GM10266 (cell line): Measurements from ENCODE around the gene RXRB.

Experiments
- DNase-seq: peaks from one replicate; pipeline ENCODE4 v3.0.0; 2012; ENCODE audit errors: extremely low spot score
- TF ChIP-seq, protein P1 (sequence below): IDR thresholded peaks from 2 replicates; pipeline ENCODE4 v1.5.1; 2012; ENCODE audit warnings: mild to moderate bottlenecking, low read depth; ENCODE audit not compliant: control insufficient read depth, insufficient read depth; ENCODE audit errors: missing control alignments

The RXRB gene

GRCh38 chr6:33200219-33201146, at the start of gene RXRB, which contains the start of gene SLC39A7:
Gene RXRB, minus strand, starts transcription at chr6:33200665. Its CDS starts 189 bp downstream, at chr6:33200476.
Gene SLC39A7, plus strand, starts transcription at chr6:33200867. Its CDS starts 379 bp downstream, at chr6:33201246.
- TF ChIP-seq, protein P1, sequence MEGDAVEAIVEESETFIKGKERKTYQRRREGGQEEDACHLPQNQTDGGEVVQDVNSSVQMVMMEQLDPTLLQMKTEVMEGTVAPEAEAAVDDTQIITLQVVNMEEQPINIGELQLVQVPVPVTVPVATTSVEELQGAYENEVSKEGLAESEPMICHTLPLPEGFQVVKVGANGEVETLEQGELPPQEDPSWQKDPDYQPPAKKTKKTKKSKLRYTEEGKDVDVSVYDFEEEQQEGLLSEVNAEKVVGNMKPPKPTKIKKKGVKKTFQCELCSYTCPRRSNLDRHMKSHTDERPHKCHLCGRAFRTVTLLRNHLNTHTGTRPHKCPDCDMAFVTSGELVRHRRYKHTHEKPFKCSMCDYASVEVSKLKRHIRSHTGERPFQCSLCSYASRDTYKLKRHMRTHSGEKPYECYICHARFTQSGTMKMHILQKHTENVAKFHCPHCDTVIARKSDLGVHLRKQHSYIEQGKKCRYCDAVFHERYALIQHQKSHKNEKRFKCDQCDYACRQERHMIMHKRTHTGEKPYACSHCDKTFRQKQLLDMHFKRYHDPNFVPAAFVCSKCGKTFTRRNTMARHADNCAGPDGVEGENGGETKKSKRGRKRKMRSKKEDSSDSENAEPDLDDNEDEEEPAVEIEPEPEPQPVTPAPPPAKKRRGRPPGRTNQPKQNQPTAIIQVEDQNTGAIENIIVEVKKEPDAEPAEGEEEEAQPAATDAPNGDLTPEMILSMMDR: no peak
- peak; percentile 99 for DNase-seq

DNA sequence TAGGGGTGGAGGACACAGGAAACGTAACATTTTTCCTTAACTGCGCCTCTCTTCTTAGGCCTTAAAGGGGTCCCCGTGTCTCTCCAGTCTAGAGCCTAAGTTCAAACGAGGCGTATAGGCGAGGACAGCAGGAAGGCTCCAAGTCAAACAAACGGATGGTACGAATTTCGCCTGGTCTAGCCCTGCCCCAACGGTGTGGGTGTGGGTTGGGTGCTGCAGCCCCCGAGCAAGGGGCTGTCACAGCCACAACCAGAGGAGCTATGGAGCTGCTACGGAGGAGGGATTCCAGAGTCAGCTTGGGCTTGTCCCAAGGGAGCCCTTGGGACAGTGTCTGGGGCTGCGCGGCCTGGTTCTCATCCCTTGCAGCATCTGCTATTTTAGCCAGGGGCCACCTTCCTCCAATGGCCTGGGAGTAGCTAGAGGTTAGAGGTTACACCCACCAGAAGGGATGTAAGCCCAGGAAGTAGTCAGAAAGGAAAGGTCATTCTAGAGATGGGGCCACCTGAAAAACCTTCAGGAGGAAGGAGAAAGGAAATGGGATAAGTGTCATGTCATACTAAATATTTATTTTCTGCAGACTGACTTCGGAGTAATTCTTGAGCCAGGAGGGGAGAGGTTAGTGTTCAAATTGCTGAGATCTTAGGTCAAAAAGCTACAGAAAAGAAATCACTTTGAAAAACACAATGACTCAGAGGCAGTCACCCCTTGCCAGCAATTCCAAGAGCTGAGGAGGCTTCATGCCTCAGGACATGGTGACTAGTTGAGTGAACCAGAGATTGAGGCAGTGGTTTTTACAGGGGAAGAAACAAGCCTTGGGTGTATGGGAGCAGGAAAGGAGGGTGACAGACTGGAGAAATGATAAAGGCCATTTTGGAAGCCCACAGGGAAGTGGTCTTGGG, 49.5 kb upstream of the RXRB start:
- DNase-seq: no peak
- TF ChIP-seq, protein P1: no peak

DNA sequence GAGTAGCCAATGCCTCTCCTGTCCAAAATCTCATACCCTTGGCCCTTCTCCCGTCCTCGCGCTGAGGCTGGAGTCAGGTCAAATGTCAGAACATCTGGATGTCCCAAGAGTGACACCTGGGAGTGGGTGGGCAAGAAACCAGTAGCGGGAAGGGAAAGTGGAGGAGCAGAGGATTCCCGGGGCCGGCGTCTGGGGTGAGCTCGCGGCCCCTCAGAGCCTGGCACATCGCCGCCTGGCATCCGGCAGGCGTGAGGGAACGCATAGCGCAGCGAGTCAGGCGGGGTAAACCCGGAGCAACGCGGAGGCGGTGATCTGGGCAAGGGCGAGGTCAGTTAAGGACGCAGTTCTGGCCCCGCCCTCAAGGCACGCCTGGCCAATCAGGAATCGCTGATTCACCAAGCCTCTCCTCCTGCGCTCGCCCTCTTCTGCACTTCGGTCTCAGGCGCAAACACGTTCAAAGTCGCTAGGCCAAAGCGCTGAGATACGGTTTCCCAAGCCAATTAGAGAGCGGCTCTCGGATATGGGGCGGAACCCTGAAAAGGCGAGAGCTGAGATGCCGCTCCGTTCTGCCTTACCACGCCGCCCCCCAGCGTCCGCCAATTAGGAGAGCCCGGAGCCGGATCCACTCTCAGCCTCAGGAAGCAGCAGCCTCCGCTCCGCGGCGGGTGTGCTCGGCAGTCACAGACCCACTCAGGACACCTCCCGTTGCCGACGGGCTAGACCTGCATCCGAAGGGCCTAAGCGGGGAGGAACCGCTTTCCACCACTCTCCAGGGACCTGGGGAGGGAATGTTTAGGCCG, 48.7 kb upstream of the RXRB start:
- peak; percentile 84 for DNase-seq
- TF ChIP-seq, protein P1: no peak

DNA sequence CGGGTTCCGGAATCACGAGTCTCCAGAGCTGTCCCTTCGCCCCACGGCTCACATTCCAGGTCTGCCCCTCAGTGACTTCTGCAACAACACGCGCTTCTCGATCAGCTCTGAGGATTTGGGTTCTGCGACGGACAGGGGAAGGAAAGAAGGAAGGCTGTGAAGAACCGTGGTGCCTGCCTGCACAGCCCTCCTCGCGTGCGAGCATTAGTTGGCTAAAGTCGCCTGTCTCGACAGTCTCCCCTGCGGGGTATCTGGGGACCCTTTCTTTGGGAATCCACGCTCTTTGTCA, 48.1 kb upstream of the RXRB start:
- no peak for DNase-seq
- TF ChIP-seq, protein P1: no peak

GRCh38 chr6:33247977-33248642, 47.6 kb upstream of the RXRB start:
- TF ChIP-seq, protein P1: peak; percentile 98
- DNase-seq: peak; percentile 64

- no peak for DNase-seq
- TF ChIP-seq, protein P1: no peak
Measured at GRCh38 chr6:33243476-33243875, 43.0 kb upstream of the RXRB start.
